Adrenal gland (tissue), 5 donors: Measurements from ENCODE around the gene PRKN.

Experiments used
- CTCF ChIP-seq, 6 experiments: fragments of 450-650 bp in 4 of 6; fragments of 200-600 bp in 2 of 6; sonication (generic) in 1 of 6; IDR thresholded peaks; 1 replicate in 5 of 6; 2 replicates in 1 of 6; pipeline versions ENCODE4 v1.5.1 to v1.8.0; 2016 to 2021; ENCODE audit warnings: antibody characterized with exemption in 6 of 6, mild to moderate bottlenecking in 2 of 6, moderate library complexity in 1 of 6
- POLR2A ChIP-seq, 2 donors: fragments of 450-650 bp; IDR thresholded peaks; one replicate each; pipeline ENCODE4 v1.6.1; 2017; ENCODE audit warnings: antibody characterized with exemption in 2 of 2, mild to moderate bottlenecking in 2 of 2, moderate library complexity in 1 of 2
- donor health status: DM: no; HTN: no; CAD: no.

DNA sequence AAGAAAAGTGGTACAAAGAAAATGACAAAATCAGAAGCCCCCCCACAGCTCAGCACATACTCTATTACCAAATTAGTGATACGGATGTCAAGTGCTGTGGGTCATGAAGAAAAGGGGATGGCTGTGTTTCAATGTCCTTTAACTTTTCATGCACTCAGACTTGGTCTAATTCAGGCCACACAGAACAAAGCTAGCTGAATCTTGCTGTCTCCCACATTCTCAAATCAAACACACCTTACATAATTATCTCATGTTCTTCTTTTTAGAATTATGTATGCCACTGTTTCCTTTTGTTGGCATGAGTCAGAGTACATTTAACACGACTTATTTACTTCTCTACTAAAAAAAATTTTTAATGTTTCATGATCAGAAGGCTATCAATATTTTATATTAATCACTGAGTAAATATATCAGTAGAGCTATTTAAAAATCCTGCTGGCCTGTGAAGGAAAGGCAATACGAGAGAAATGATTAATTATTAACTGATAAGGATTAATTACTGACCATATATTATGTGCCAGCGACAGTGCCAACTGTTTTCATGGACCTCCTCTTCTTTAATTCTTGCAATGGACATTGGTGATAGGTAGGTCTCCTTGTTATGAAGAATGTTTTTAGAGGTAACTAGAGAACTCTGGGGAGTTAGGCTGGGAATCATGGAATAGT is 857.2 kb downstream of the PRKN start:
- TF ChIP-seq CTCF (IDR thresholded peaks at IDR 0.05) (no peak), POLR2A (IDR thresholded peaks at IDR 0.05) (no peak)
